Astrocyte (in vitro differentiated cells and primary cell): ENCODE data around the gene PPP4R2. TPM values are rescaled to one million over a fixed set of nuclear protein-coding genes. Genes with fewer than 3 reads are reported as not detected.

Experiments used
- DNase-seq: peaks from one replicate; pipeline ENCODE4 v3.0.0-alpha.2; 2010; ENCODE audit warnings: low read depth
- FAIRE-seq: peaks from 2 replicates; lab custom pipeline; 2011; peaks lifted over from hg19 to GRCh38; lab: Jason Lieb, UNC
- H2AFZ ChIP-seq: 2 replicates; pipeline ENCODE4 v1.6.0; 2012; ENCODE audit warnings: low read depth, low read length, inconsistent platforms
- H3K27ac ChIP-seq: 2 replicates; pipeline ENCODE4 v1.5.1; 2011; ENCODE audit warnings: low read depth, low read length, inconsistent platforms
- H3K27me3 ChIP-seq: 2 replicates; pipeline ENCODE4 v1.6.0; 2011; ENCODE audit warnings: low read length, inconsistent platforms; ENCODE audit not compliant: insufficient read depth
- H3K36me3 ChIP-seq: 2 replicates; pipeline ENCODE4 v1.5.1; 2011; ENCODE audit warnings: low read length, inconsistent platforms; ENCODE audit not compliant: insufficient read depth
- H3K4me1 ChIP-seq: 2 replicates; pipeline ENCODE4 v1.5.1; 2011; ENCODE audit warnings: low read length, inconsistent platforms; ENCODE audit not compliant: insufficient read depth
- H3K4me2 ChIP-seq: 2 replicates; pipeline ENCODE4 v1.6.0; 2012; ENCODE audit warnings: low read length, inconsistent platforms
- H3K4me3 ChIP-seq: 2 replicates; pipeline ENCODE4 v1.5.1; 2011; ENCODE audit warnings: low read depth, mild to moderate bottlenecking, low read length, inconsistent platforms; ENCODE audit not compliant: insufficient read depth
- H3K79me2 ChIP-seq: 2 replicates; pipeline ENCODE4 v1.6.0; 2012; ENCODE audit warnings: mild to moderate bottlenecking, low read length, inconsistent platforms; ENCODE audit not compliant: insufficient read depth
- H3K9ac ChIP-seq: 2 replicates; pipeline ENCODE4 v1.6.0; 2012; ENCODE audit warnings: mild to moderate bottlenecking, low read length, inconsistent platforms
- H3K9me3 ChIP-seq: 2 replicates; pipeline ENCODE4 v1.5.1; 2012; ENCODE audit warnings: low read depth, mild to moderate bottlenecking, low read length, inconsistent platforms; ENCODE audit not compliant: insufficient read depth
- H4K20me1 ChIP-seq: 2 replicates; pipeline ENCODE4 v1.6.0; 2012; ENCODE audit warnings: low read length, inconsistent platforms; ENCODE audit not compliant: insufficient read depth
- H3K27ac Mint-ChIP-seq: one replicate; pipeline ENCODE4 v1.8.0; 2021; ENCODE audit warnings: mild to moderate bottlenecking, mixed read lengths; ENCODE audit not compliant: unreplicated experiment
- H3K27me3 Mint-ChIP-seq: one replicate; pipeline ENCODE4 v1.8.0; 2021; ENCODE audit warnings: low read depth, mixed read lengths; ENCODE audit not compliant: unreplicated experiment
- H3K36me3 Mint-ChIP-seq: one replicate; pipeline ENCODE4 v1.8.0; 2021; ENCODE audit warnings: low read depth, mixed read lengths; ENCODE audit not compliant: unreplicated experiment
- H3K4me1 Mint-ChIP-seq: one replicate; pipeline ENCODE4 v1.8.0; 2021; ENCODE audit warnings: low read depth, mixed read lengths; ENCODE audit not compliant: unreplicated experiment
- H3K4me3 Mint-ChIP-seq: one replicate; pipeline ENCODE4 v1.8.0; 2021; ENCODE audit warnings: mild to moderate bottlenecking, moderate library complexity, mixed read lengths; ENCODE audit not compliant: unreplicated experiment
- H3K9me3 Mint-ChIP-seq: one replicate; pipeline ENCODE4 v1.8.0; 2021; ENCODE audit warnings: mild to moderate bottlenecking, mixed read lengths; ENCODE audit not compliant: unreplicated experiment
- EZH2 ChIP-seq: IDR thresholded peaks from 2 replicates; pipeline ENCODE4 v1.6.1; 2012; ENCODE audit warnings: mild to moderate bottlenecking, low read length, inconsistent platforms; ENCODE audit not compliant: insufficient read depth
- total RNA-seq: library from RNA; stranded (reverse); gene quantifications from 2 replicates; pipeline ENCODE4 v1.2.1, GENCODE V29; 2021
- TF ChIP-seq, protein P1 (sequence below): IDR thresholded peaks from 2 replicates; pipeline ENCODE4 v1.5.1; 2011; ENCODE audit warnings: low read depth, mild to moderate bottlenecking, inconsistent platforms, low read length, moderate library complexity; ENCODE audit not compliant: insufficient read depth

The PPP4R2 gene
- total RNA-seq, 1 donor from 2014 or later: 98.5 TPM

DNA sequence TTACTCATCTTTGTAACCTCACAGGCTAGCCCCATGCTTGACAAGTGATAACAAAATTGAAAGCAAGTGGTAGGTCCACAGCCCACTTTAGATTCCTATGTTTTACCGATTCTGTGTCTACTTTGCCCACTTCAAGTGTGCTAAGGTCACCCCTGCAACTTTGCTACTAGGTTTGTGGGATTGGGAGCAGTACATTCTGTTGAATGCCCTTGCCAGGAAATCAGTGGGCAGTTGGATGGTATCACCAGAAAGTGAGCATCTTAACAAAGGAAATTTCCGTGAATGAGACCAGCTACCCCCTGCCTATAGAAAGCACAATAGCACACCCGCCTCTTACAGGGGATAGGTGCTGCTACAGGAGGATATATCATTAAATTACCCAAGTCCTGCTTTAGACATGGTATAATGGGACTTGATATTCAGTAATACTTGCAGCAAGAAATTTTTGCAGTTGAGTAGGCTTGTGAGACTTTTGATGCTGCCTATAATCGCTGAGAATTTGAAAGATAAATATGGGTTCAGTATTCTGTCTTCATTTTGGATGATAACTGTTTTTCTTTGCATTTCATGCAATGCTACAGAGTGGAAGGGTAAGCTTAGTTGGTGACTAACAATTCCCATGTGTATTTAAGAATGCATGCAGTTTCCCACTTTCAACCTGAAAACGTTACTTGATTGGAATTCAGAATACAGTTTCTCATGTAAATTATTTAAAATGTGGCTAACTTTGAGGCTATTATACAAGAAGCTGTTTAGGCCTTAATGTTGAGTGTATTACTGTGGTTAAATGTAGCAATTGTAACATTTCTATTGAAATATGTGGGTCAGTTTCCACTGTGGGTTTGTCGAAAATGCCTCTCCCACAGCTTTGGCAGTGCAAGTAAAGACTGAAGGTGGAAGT, 74.3 kb downstream of the PPP4R2 start:
- H3K27ac ChIP-seq: peak overlapping the region; percentile 65
- Mint-ChIP-seq H3K36me3 (peaks cover 2% of the 10 kb centered on the region), H3K27me3 (no peaks in the 10 kb centered on the region), H3K27ac (no peak overlapping the region), H3K4me1 (peaks cover 23% of the 10 kb centered on the region), H3K4me3 (no peak overlapping the region), H3K9me3 (no peaks in the 10 kb centered on the region)
- TF ChIP-seq, protein P1, sequence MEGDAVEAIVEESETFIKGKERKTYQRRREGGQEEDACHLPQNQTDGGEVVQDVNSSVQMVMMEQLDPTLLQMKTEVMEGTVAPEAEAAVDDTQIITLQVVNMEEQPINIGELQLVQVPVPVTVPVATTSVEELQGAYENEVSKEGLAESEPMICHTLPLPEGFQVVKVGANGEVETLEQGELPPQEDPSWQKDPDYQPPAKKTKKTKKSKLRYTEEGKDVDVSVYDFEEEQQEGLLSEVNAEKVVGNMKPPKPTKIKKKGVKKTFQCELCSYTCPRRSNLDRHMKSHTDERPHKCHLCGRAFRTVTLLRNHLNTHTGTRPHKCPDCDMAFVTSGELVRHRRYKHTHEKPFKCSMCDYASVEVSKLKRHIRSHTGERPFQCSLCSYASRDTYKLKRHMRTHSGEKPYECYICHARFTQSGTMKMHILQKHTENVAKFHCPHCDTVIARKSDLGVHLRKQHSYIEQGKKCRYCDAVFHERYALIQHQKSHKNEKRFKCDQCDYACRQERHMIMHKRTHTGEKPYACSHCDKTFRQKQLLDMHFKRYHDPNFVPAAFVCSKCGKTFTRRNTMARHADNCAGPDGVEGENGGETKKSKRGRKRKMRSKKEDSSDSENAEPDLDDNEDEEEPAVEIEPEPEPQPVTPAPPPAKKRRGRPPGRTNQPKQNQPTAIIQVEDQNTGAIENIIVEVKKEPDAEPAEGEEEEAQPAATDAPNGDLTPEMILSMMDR: no peak
- no peak for TF ChIP-seq EZH2
- peak overlapping the region; percentile 46 for H3K4me2 ChIP-seq
- no peak overlapping the region for H3K4me3 ChIP-seq
- FAIRE-seq: peak; percentile 78
- no peaks in the 10 kb centered on the region for H3K9me3 ChIP-seq
- H4K20me1 ChIP-seq: peaks cover 10% of the 10 kb centered on the region
- no peaks in the 10 kb centered on the region for H3K27me3 ChIP-seq
- no peak overlapping the region for H2AFZ ChIP-seq
- H3K36me3 ChIP-seq: peaks cover 10% of the 10 kb centered on the region
- peak; percentile 87 for DNase-seq
- H3K9ac ChIP-seq: peak overlapping the region; percentile 31
- H3K79me2 ChIP-seq: peaks cover 5% of the 10 kb centered on the region
- peaks cover 10% of the 10 kb centered on the region for H3K4me1 ChIP-seq

DNA sequence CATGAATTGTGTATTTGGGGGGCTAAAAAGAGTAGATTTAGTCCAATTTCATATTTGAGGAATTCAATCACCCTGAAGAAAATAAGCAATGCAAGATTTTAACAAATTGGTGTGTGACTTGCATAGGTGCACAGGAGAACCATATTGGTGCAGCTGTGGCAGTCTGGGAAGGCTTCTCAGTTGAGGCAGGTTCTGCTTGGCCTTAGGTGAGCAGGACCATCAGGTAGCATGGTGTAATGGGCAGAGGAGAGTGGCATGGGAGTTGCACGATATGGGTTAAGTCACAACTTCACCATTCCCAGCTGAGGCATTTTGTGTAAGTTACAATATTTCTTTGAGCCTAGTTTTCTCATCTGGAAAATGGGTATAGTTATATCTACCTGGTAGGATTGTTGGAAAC, 75.3 kb downstream of the PPP4R2 start:
- FAIRE-seq (no peak), DNase-seq (no peak)
- peak overlapping the region; percentile 65 for H3K27ac ChIP-seq
- peaks cover 10% of the 10 kb centered on the region for H4K20me1 ChIP-seq
- TF ChIP-seq, protein P1: no peak
- no peak for TF ChIP-seq EZH2
- peaks cover 2% of the 10 kb centered on the region for H3K36me3 Mint-ChIP-seq
- peaks cover 23% of the 10 kb centered on the region for H3K4me1 Mint-ChIP-seq
- H3K4me3 Mint-ChIP-seq: no peak overlapping the region
- H3K4me3 ChIP-seq: no peak overlapping the region
- peaks cover 3% of the 10 kb centered on the region for H3K79me2 ChIP-seq
- H3K27me3 ChIP-seq: no peaks in the 10 kb centered on the region
- H3K27ac Mint-ChIP-seq: no peak overlapping the region
- no peaks in the 10 kb centered on the region for H3K9me3 Mint-ChIP-seq
- H3K4me1 ChIP-seq: peaks cover 10% of the 10 kb centered on the region
- H3K36me3 ChIP-seq: peaks cover 10% of the 10 kb centered on the region
- H2AFZ ChIP-seq: no peak overlapping the region
- H3K27me3 Mint-ChIP-seq: no peaks in the 10 kb centered on the region
- no peaks in the 10 kb centered on the region for H3K9me3 ChIP-seq
- no peak overlapping the region for H3K9ac ChIP-seq
- peak overlapping the region; percentile 46 for H3K4me2 ChIP-seq

DNA sequence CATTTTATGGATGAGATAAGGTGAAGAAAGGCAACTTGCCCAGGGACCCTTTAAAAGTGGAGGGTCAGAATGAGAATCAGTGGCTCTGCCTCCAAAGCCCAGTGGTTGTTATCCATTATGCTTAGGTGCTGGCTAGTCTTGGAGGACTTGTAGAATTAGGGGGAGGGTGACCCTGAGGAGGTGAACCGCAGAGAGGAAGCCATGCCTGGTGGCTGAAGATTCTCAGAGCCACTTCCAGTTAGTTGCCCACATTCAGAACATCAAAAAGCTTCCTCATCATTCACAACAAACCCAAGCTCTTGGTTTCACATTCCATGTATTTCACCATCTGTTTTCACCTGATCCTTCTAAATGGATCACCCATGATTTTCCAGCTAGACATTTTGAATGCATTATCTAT, 76.0 kb downstream of the PPP4R2 start:
- Mint-ChIP-seq H3K9me3 (no peaks in the 10 kb centered on the region), H3K4me3 (no peak overlapping the region), H3K27ac (no peak overlapping the region), H3K27me3 (no peaks in the 10 kb centered on the region), H3K36me3 (peaks cover 2% of the 10 kb centered on the region), H3K4me1 (peaks cover 23% of the 10 kb centered on the region)
- Histone ChIP-seq H3K9me3 (no peaks in the 10 kb centered on the region), H3K36me3 (peaks cover 8% of the 10 kb centered on the region), H4K20me1 (peaks cover 10% of the 10 kb centered on the region), H3K79me2 (no peaks in the 10 kb centered on the region), H3K4me3 (no peak overlapping the region), H2AFZ (no peak overlapping the region), H3K27me3 (no peaks in the 10 kb centered on the region), H3K4me2 (no peak overlapping the region), H3K9ac (no peak overlapping the region), H3K4me1 (peaks cover 10% of the 10 kb centered on the region), H3K27ac (no peak overlapping the region)
- FAIRE-seq (peak; percentile 23), DNase-seq (no peak)
- TF ChIP-seq EZH2: no peak
- TF ChIP-seq, protein P1: no peak
